Mesenchymal stem cell (in vitro differentiated cells and primary cell): Measurements from ENCODE around the gene MCF2.

Source experiments
- DNase-seq: peaks from one replicate; pipeline ENCODE4 v3.0.0-alpha.2; 2013
- H2AFZ ChIP-seq: one replicate; pipeline ENCODE4 v1.6.1; 2013; ENCODE audit warnings: low read depth, mild to moderate bottlenecking, control low read depth, inconsistent platforms, low read length, moderate library complexity
- H2AK5ac ChIP-seq: 2 replicates; pipeline ENCODE4 v1.6.1; 2013; ENCODE audit warnings: low read length, moderate library complexity, mild to moderate bottlenecking, inconsistent platforms; ENCODE audit not compliant: severe bottlenecking
- H2BK120ac ChIP-seq: one replicate; pipeline ENCODE4 v1.6.1; 2013; ENCODE audit warnings: low read depth, mild to moderate bottlenecking, inconsistent platforms, low read length, moderate library complexity
- H2BK12ac ChIP-seq, 2 experiments: one replicate each; pipeline ENCODE4 v1.6.1; 2013; ENCODE audit warnings: inconsistent platforms in 2 of 2, low read length in 2 of 2, mild to moderate bottlenecking in 2 of 2, moderate library complexity in 2 of 2, control low read depth in 1 of 2
- H2BK15ac ChIP-seq: one replicate; pipeline ENCODE4 v1.6.1; 2013; ENCODE audit warnings: mild to moderate bottlenecking, low read depth, inconsistent platforms; ENCODE audit not compliant: poor library complexity, severe bottlenecking
- H2BK5ac ChIP-seq: 2 replicates; pipeline ENCODE4 v1.6.1; 2013; ENCODE audit warnings: low read depth, mild to moderate bottlenecking, low read length, control low read depth, inconsistent platforms; ENCODE audit not compliant: poor library complexity, severe bottlenecking
- H3K14ac ChIP-seq, 2 experiments: one replicate each; pipeline ENCODE4 v1.6.1; 2013; ENCODE audit warnings: inconsistent platforms in 2 of 2, low read length in 2 of 2, control low read depth in 1 of 2, mild to moderate bottlenecking in 1 of 2, moderate library complexity in 1 of 2
- H3K18ac ChIP-seq, 2 experiments: one replicate each; pipeline ENCODE4 v1.6.1; 2013; ENCODE audit warnings: inconsistent platforms in 2 of 2, low read length in 2 of 2, control low read depth in 1 of 2, low read depth in 1 of 2, mild to moderate bottlenecking in 1 of 2
- H3K23ac ChIP-seq, 2 experiments: one replicate each; pipeline ENCODE4 v1.6.1; 2013; ENCODE audit warnings: inconsistent platforms in 2 of 2, low read length in 2 of 2, mild to moderate bottlenecking in 2 of 2, moderate library complexity in 2 of 2, control low read depth in 1 of 2
- H3K27ac ChIP-seq: 2 replicates; pipeline ENCODE4 v1.5.1; 2013; ENCODE audit warnings: mild to moderate bottlenecking, moderate library complexity, low read length, control low read depth, inconsistent platforms; ENCODE audit not compliant: poor library complexity, severe bottlenecking
- H3K27me3 ChIP-seq, 2 experiments: 2 replicates each; pipeline versions ENCODE4 v1.6.1 to v1.7.0; 2013; ENCODE audit warnings: low read length in 2 of 2, mild to moderate bottlenecking in 2 of 2, moderate library complexity in 2 of 2, control low read depth in 1 of 2, inconsistent platforms in 1 of 2; ENCODE audit not compliant: control insufficient read depth in 1 of 2, insufficient read depth in 1 of 2
- H3K36me3 ChIP-seq, 2 experiments: 2 replicates each; pipeline versions ENCODE4 v1.6.1 to v1.7.0; 2013; ENCODE audit warnings: low read length in 2 of 2, control low read depth in 1 of 2, inconsistent platforms in 1 of 2, low read depth in 1 of 2, mild to moderate bottlenecking in 1 of 2; ENCODE audit not compliant: insufficient read depth in 2 of 2, control insufficient read depth in 1 of 2
- H3K4ac ChIP-seq, 2 experiments: one replicate each; pipeline ENCODE4 v1.6.1; 2013; ENCODE audit warnings: inconsistent platforms in 2 of 2, low read length in 2 of 2, mild to moderate bottlenecking in 2 of 2, moderate library complexity in 2 of 2, control low read depth in 1 of 2, low read depth in 1 of 2
- H3K4me1 ChIP-seq: 2 replicates; pipeline ENCODE4 v1.6.1; 2013; ENCODE audit warnings: low read depth, low read length, control low read depth; ENCODE audit not compliant: control insufficient read depth, insufficient read depth
- H3K4me2 ChIP-seq: 2 replicates; pipeline ENCODE4 v1.6.1; 2013; ENCODE audit warnings: low read length, mild to moderate bottlenecking, inconsistent platforms; ENCODE audit not compliant: poor library complexity, severe bottlenecking
- H3K4me3 ChIP-seq, 2 experiments: 2 replicates each; pipeline versions ENCODE4 v1.5.1 to v1.7.0; 2013; ENCODE audit warnings: low read length in 2 of 2, mild to moderate bottlenecking in 2 of 2, control low read depth in 1 of 2, low read depth in 1 of 2; ENCODE audit not compliant: insufficient read depth in 1 of 2
- H3K79me1 ChIP-seq: replicated peaks from 2 replicates; pipeline ENCODE4 v1.6.1; 2013; ENCODE audit warnings: mild to moderate bottlenecking, control low read depth, low read length, inconsistent platforms; ENCODE audit not compliant: poor library complexity, severe bottlenecking
- H3K9ac ChIP-seq: 2 replicates; pipeline ENCODE4 v1.7.0; 2013; ENCODE audit warnings: mild to moderate bottlenecking, low read length, moderate library complexity
- H3K9me3 ChIP-seq: 2 replicates; pipeline ENCODE4 v1.7.0; 2013; ENCODE audit warnings: mild to moderate bottlenecking, low read length; ENCODE audit not compliant: control insufficient read depth
- H4K8ac ChIP-seq: one replicate; pipeline ENCODE4 v1.6.1; 2013; ENCODE audit warnings: inconsistent platforms, mild to moderate bottlenecking, low read length, moderate library complexity
- H4K91ac ChIP-seq: one replicate; pipeline ENCODE4 v1.6.1; 2013; ENCODE audit warnings: mild to moderate bottlenecking, low read length, inconsistent platforms
- WGBS: methylation state at CpG from one replicate; pipeline ENCODE4 v1.1.7; 2013; ENCODE audit warnings: mixed read lengths; 5-methylcytosine and 5-hydroxymethylcytosine counted together

MCF2 gene

GRCh38 chrX:139724626-139725025 lies 16.7 kb upstream of the MCF2 start:
- Histone ChIP-seq H2AFZ (no peak overlapping the region), H3K27ac (no peak overlapping the region), H2BK12ac (no peak overlapping the region), H3K14ac (no peak overlapping the region), H3K4me3 (no peak overlapping the region), H3K79me1 (no peaks in the 10 kb centered on the region), H2BK15ac (no peak overlapping the region), H4K91ac (no peak overlapping the region), H4K8ac (no peak overlapping the region), H2BK120ac (no peak overlapping the region), H3K4me2 (no peak overlapping the region), H2AK5ac (no peak overlapping the region), H3K4ac (no peak overlapping the region), H3K9ac (no peak overlapping the region), H3K36me3 (peaks cover 0 to 13% of the 10 kb centered on the region in 2 experiments), H2BK5ac (no peak overlapping the region), H3K18ac (no peak overlapping the region), H3K27me3 (no peaks in the 10 kb centered on the region), H3K23ac (no peak overlapping the region), H3K9me3 (no peaks in the 10 kb centered on the region), H3K4me1 (no peaks in the 10 kb centered on the region)
- WGBS: 100% methylated on average over 1 of the region's 2 CpGs
- no peak for DNase-seq

- Histone ChIP-seq H2BK5ac (no peak overlapping the region), H2AK5ac (no peak overlapping the region), H3K4ac (no peak overlapping the region), H3K27ac (no peak overlapping the region), H2AFZ (no peak overlapping the region), H4K91ac (no peak overlapping the region), H2BK12ac (no peak overlapping the region), H3K4me3 (no peak overlapping the region), H3K18ac (no peak overlapping the region), H3K79me1 (no peaks in the 10 kb centered on the region), H3K23ac (no peak overlapping the region), H4K8ac (no peak overlapping the region), H3K14ac (no peak overlapping the region), H3K4me1 (no peaks in the 10 kb centered on the region), H2BK120ac (no peak overlapping the region), H3K36me3 (no peaks in the 10 kb centered on the region), H3K9ac (no peak overlapping the region), H3K4me2 (no peak overlapping the region), H3K9me3 (no peaks in the 10 kb centered on the region), H2BK15ac (no peak overlapping the region), H3K27me3 (no peaks in the 10 kb centered on the region)
- DNase-seq: no peak
- 98% methylated on average over 4 of the region's 6 CpGs for WGBS
These were observed 13.0 kb upstream of the MCF2 start for GRCh38 chrX:139720979-139721378.

DNA sequence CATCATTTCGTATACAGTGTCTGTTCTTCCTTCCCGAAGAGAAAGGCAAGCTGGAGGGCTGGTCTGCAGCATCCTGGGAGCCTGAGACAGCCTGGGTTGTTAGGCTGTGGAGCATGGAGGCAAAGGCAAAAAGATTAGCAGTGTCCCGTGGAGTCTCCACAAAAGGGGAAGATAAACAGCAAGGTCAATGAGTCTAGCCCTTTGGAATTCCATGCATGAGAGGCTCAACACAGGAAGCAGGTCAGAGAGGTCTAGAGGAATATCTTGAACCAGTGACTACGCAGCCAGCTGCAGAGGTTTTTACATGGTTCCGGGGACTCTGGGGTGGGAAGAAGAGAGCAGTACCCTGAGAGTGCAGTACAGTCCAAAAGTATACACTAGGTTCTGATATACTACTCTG lies 12.2 kb upstream of the MCF2 start:
- H3K18ac ChIP-seq: no peak overlapping the region
- no peak overlapping the region for H3K14ac ChIP-seq
- no peak overlapping the region for H3K23ac ChIP-seq
- H3K36me3 ChIP-seq: no peaks in the 10 kb centered on the region
- no peak overlapping the region for H2BK12ac ChIP-seq
- peak overlapping the region; percentile 83 for H3K27ac ChIP-seq
- H2BK15ac ChIP-seq: no peak overlapping the region
- DNase-seq: peak; percentile 46
- H3K4me3 ChIP-seq: no peak overlapping the region
- H2BK120ac ChIP-seq: no peak overlapping the region
- H3K9ac ChIP-seq: no peak overlapping the region
- no peaks in the 10 kb centered on the region for H3K4me1 ChIP-seq
- H3K4ac ChIP-seq: no peak overlapping the region
- WGBS: 0% methylated on average over 1 of the region's 5 CpGs
- H3K79me1 ChIP-seq: no peaks in the 10 kb centered on the region
- H3K4me2 ChIP-seq: peak overlapping the region; percentile 6
- no peaks in the 10 kb centered on the region for H3K9me3 ChIP-seq
- no peak overlapping the region for H2AK5ac ChIP-seq
- no peak overlapping the region for H4K91ac ChIP-seq
- no peaks in the 10 kb centered on the region for H3K27me3 ChIP-seq
- no peak overlapping the region for H4K8ac ChIP-seq
- H2BK5ac ChIP-seq: no peak overlapping the region
- no peak overlapping the region for H2AFZ ChIP-seq

DNA sequence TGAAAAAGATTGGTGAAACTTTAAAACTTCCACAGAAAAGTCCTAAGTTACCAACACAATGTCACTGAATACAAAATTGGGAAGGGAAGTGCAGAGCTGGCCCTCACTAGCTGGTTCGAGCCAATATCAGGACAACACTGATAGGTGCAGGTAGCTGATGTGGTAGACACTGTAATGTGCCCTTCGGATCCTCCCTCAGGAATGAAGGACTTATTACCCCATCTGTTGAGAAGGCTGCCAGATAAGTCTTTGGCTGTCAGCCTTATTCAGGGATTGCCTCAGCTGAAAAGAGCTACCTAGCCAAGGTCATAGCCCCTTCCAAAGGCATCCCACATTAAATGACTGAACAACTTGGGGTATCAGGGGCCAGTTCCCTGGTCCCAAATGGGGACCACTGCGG lies 5.3 kb downstream of the MCF2 start:
- H3K18ac ChIP-seq: no peak overlapping the region
- no peak overlapping the region for H3K4me3 ChIP-seq
- H3K27ac ChIP-seq: no peak overlapping the region
- no peaks in the 10 kb centered on the region for H3K79me1 ChIP-seq
- H4K91ac ChIP-seq: no peak overlapping the region
- H2AFZ ChIP-seq: no peak overlapping the region
- H3K4me2 ChIP-seq: no peak overlapping the region
- no peak overlapping the region for H2BK12ac ChIP-seq
- H3K23ac ChIP-seq: no peak overlapping the region
- H3K4ac ChIP-seq: no peak overlapping the region
- H3K14ac ChIP-seq: no peak overlapping the region
- no peak overlapping the region for H2BK120ac ChIP-seq
- no peak for DNase-seq
- no peak overlapping the region for H3K9ac ChIP-seq
- no peak overlapping the region for H2AK5ac ChIP-seq
- no peaks in the 10 kb centered on the region for H3K4me1 ChIP-seq
- H3K36me3 ChIP-seq: no peaks in the 10 kb centered on the region
- 100% methylated on average over 3 of the region's 3 CpGs for WGBS
- no peak overlapping the region for H2BK15ac ChIP-seq
- peaks cover 4% of the 10 kb centered on the region for H3K9me3 ChIP-seq
- H4K8ac ChIP-seq: no peak overlapping the region
- no peaks in the 10 kb centered on the region for H3K27me3 ChIP-seq
- H2BK5ac ChIP-seq: no peak overlapping the region
